GM23248 (cell line): ENCODE data around the gene SMARCD3. TPM values are rescaled to one million over a fixed set of nuclear protein-coding genes. Genes with fewer than 3 reads are reported as not detected.

Source experiments
- DNase-seq: peaks from one replicate; pipeline ENCODE4 v3.0.0-alpha.2; 2015
- H2AFZ ChIP-seq: fragments of 200-600 bp; sonication (generic); 2 replicates; pipeline ENCODE4 v1.6.1; 2016; ENCODE audit warnings: antibody characterized with exemption
- H3F3A ChIP-seq: fragments of 200-600 bp; sonication (generic); 2 replicates; pipeline ENCODE4 v1.6.1; 2016; ENCODE audit warnings: mild to moderate bottlenecking, antibody characterized with exemption, mixed run types; ENCODE audit not compliant: insufficient read depth
- H3K27ac ChIP-seq: fragments of 200-600 bp; sonication (generic); 2 replicates; pipeline ENCODE4 v1.5.1; 2016; ENCODE audit warnings: mild to moderate bottlenecking
- H3K27me3 ChIP-seq: fragments of 200-600 bp; sonication (generic); replicated peaks from 2 replicates; pipeline ENCODE4 v1.6.1; 2016; ENCODE audit warnings: mild to moderate bottlenecking; ENCODE audit not compliant: insufficient read depth
- H3K36me3 ChIP-seq: fragments of 200-600 bp; sonication (generic); 2 replicates; pipeline ENCODE4 v1.6.1; 2016; ENCODE audit warnings: low read depth, mild to moderate bottlenecking
- H3K4me1 ChIP-seq: fragments of 200-600 bp; sonication (generic); 2 replicates; pipeline ENCODE4 v1.6.1; 2016; ENCODE audit warnings: mild to moderate bottlenecking; ENCODE audit not compliant: insufficient read depth
- H3K4me2 ChIP-seq: fragments of 200-600 bp; sonication (generic); one replicate; pipeline ENCODE4 v1.6.1; 2016; ENCODE audit warnings: mild to moderate bottlenecking; ENCODE audit not compliant: unreplicated experiment
- H3K4me3 ChIP-seq: fragments of 200-600 bp; sonication (generic); 2 replicates; pipeline ENCODE4 v1.5.1; 2016; ENCODE audit warnings: mild to moderate bottlenecking
- H3K79me2 ChIP-seq: fragments of 200-600 bp; sonication (generic); 2 replicates; pipeline ENCODE4 v1.6.1; 2016; ENCODE audit warnings: mild to moderate bottlenecking; ENCODE audit not compliant: insufficient read depth
- H3K9ac ChIP-seq: fragments of 200-600 bp; sonication (generic); 2 replicates; pipeline ENCODE4 v1.6.1; 2016; ENCODE audit warnings: mild to moderate bottlenecking
- H3K9me2 ChIP-seq: fragments of 200-600 bp; sonication (generic); 2 replicates; pipeline ENCODE4 v1.6.1; 2016; ENCODE audit warnings: mixed run types, mild to moderate bottlenecking, moderate library complexity; ENCODE audit not compliant: insufficient read depth
- H3K9me3 ChIP-seq: fragments of 200-600 bp; sonication (generic); one replicate; pipeline ENCODE4 v1.6.1; 2017; ENCODE audit warnings: low read depth
- H4K20me1 ChIP-seq: fragments of 200-600 bp; sonication (generic); 2 replicates; pipeline ENCODE4 v1.6.0; 2016; ENCODE audit not compliant: insufficient read depth
- EZH2 ChIP-seq: fragments of 200-600 bp; sonication (generic); IDR thresholded peaks from 2 replicates; pipeline ENCODE4 v1.6.1; 2018; ENCODE audit warnings: antibody characterized with exemption, mild to moderate bottlenecking; ENCODE audit not compliant: insufficient read depth, poor library complexity, severe bottlenecking
- EZH2phosphoT487 ChIP-seq: fragments of 200-600 bp; sonication (generic); IDR thresholded peaks from 2 replicates; pipeline ENCODE4 v1.6.1; 2018; ENCODE audit warnings: antibody characterized with exemption, moderate library complexity, mild to moderate bottlenecking, low read depth; ENCODE audit not compliant: insufficient read depth
- WGBS, 2 experiments: methylation state at CpG; one replicate each; pipeline ENCODE4 v1.1.6; 2015 to 2017; ENCODE audit warnings: low lambda C conversion rate in 2 of 2, low coverage in 1 of 2; ENCODE audit errors: missing lambda C conversion rate in 2 of 2; 5-methylcytosine and 5-hydroxymethylcytosine counted together
- in situ Hi-C: fragments of 300-500 bp; cut with MboI; formaldehyde crosslinking; loops from 2 replicates; pipeline ENCODE4 v1.15.0; 2020
- polyA plus RNA-seq: library from polyadenylated mRNA; unstranded; fragments of >200 nt; fragmentation: Nextera tagmentation; extraction: Ambion mirVana; gene quantifications from 2 replicates; pipeline ENCODE4 v1.2.1, GENCODE V29; 2016
- total RNA-seq: library from RNA; depleted of rRNA; stranded (reverse); fragments of >200 nt; shearing (Covaris generic); gene quantifications from 2 replicates; pipeline ENCODE4 v1.2.3, GENCODE V29; 2014

SMARCD3 gene
- total and polyA plus RNA-seq, 2 experiments from 2014 or later: 22.4 to 32.2 TPM

DNA sequence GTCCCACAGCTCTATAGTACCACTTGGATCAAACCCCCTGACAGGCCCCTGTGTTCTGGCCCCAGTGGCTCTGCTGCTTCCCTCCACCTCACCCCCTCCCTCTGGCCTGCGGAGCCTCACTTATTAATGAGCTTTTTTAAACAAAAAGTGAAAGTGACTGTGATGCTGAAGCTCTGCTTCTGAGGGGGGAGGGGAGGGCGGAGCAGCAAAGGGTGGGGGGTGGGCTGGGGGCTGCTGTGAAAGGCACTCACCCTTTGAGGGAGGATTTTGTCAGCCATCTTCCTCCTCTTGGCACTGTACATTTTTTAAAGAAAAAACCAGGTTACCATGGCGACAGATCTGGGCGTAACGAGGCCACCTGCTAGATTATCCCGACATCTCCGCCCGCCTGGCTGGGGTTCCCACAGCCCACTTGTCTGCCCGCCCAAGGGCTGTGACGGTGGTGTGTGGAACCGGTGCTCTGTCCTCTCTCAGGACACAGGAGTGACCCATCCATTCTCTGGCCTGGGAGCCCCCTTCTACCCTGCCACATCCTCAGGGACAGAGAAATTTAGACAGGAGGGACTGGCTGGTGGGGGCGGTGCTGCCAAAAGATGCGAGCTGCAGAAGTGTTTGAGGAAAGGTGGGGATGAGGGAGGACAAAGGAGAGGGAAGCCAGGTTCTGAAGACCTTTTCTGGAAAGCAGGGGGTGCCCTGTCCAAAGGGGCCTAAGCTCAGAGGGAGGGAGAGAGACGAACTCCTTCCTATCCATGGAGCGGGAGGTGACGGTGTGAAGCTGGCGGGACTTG, 4.9 kb downstream of the SMARCD3 start:
- H3F3A ChIP-seq: peaks cover 15% of the 10 kb centered on the region; the same call in 1 of the 2 replicates
- no peak for DNase-seq
- in situ Hi-C loops: no loop called here
- no peak overlapping the region for H3K9ac ChIP-seq
- WGBS, 2 experiments: 32 to 36% methylated on average over 17 of the region's 17 CpGs
- no peaks in the 10 kb centered on the region for H3K9me3 ChIP-seq
- H3K36me3 ChIP-seq: peaks cover 12% of the 10 kb centered on the region; the same call in 1 of the 2 replicates
- no peaks in the 10 kb centered on the region for H4K20me1 ChIP-seq
- H3K27ac ChIP-seq: no peak overlapping the region
- peaks cover 19% of the 10 kb centered on the region for H3K79me2 ChIP-seq
- no peak overlapping the region for H3K4me2 ChIP-seq
- H3K9me2 ChIP-seq: no peaks in the 10 kb centered on the region
- H3K27me3 ChIP-seq: no peaks in the 10 kb centered on the region
- H3K4me3 ChIP-seq: no peak overlapping the region
- H3K4me1 ChIP-seq: 0 out of 2 replicates have a peak, but pooled peaks cover 4% of the 10 kb centered on the region
- no peak overlapping the region for H2AFZ ChIP-seq
- no peak for TF ChIP-seq EZH2phosphoT487
- TF ChIP-seq EZH2: no peak

GRCh38 chr7:151243045-151243349, 5.5 kb downstream of the SMARCD3 start:
- no peak for DNase-seq
- H3K36me3 ChIP-seq: peaks cover 16% of the 10 kb centered on the region; the same call in 1 of the 2 replicates
- no peak overlapping the region for H2AFZ ChIP-seq
- no peak for TF ChIP-seq EZH2phosphoT487
- TF ChIP-seq EZH2: no peak
- H3F3A ChIP-seq: peaks cover 15% of the 10 kb centered on the region; the same call in 1 of the 2 replicates
- H3K9ac ChIP-seq: no peak overlapping the region
- H4K20me1 ChIP-seq: no peaks in the 10 kb centered on the region
- 0 out of 2 replicates have a peak, but pooled peaks cover 4% of the 10 kb centered on the region for H3K4me1 ChIP-seq
- H3K9me2 ChIP-seq: no peaks in the 10 kb centered on the region
- H3K9me3 ChIP-seq: no peaks in the 10 kb centered on the region
- WGBS, 2 experiments: 53 to 54% methylated on average over 2 of the region's 2 CpGs
- H3K27ac ChIP-seq: no peak overlapping the region
- peaks cover 25% of the 10 kb centered on the region for H3K79me2 ChIP-seq
- in situ Hi-C loops: no loop called here
- no peak overlapping the region for H3K4me3 ChIP-seq
- no peak overlapping the region for H3K4me2 ChIP-seq
- H3K27me3 ChIP-seq: no peaks in the 10 kb centered on the region

- Histone ChIP-seq H3K79me2 (peaks cover 31% of the 10 kb centered on the region), H3K4me3 (no peak overlapping the region), H3K27me3 (no peaks in the 10 kb centered on the region), H3K9ac (no peak overlapping the region), H3K27ac (no peak overlapping the region), H3F3A (peaks cover 15% of the 10 kb centered on the region; the same call in 1 of the 2 replicates), H3K4me1 (0 out of 2 replicates have a peak, but pooled peaks cover 4% of the 10 kb centered on the region), H3K9me3 (no peaks in the 10 kb centered on the region), H2AFZ (no peak overlapping the region), H4K20me1 (no peaks in the 10 kb centered on the region), H3K36me3 (peaks cover 16% of the 10 kb centered on the region; the same call in 1 of the 2 replicates), H3K4me2 (no peak overlapping the region), H3K9me2 (no peaks in the 10 kb centered on the region)
- no peak for DNase-seq
- TF ChIP-seq EZH2phosphoT487: no peak
- TF ChIP-seq EZH2: no peak
- in situ Hi-C loops: no loop called here
- 43% methylated on average over 20 of the region's 20 CpGs for WGBS, 2 experiments
Observed at GRCh38 chr7:151242159-151243044, 6.1 kb downstream of the SMARCD3 start.

DNA sequence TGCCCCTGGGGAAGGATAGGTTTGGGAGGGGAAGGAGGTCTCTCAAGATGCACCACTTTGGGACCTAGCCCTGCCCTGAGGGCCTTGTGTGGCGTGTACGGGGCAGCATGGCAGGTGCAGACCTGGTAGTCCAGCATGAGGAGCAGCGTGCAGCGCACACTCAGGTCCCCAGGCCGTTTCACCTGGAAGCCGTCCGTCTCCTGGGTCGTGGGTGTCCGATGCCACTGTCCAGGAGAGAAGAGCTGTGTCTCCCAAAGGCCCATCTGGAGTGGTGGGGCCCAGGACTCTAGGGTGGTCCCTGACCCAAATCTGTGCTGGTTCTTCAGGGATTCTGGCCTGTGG, 6.8 kb downstream of the SMARCD3 start:
- Histone ChIP-seq H3K9ac (no peak overlapping the region), H3K4me1 (0 out of 2 replicates have a peak, but pooled peaks cover 4% of the 10 kb centered on the region), H3K79me2 (peaks cover 37% of the 10 kb centered on the region), H3K27ac (no peak overlapping the region), H3K9me3 (no peaks in the 10 kb centered on the region), H3F3A (peaks cover 15% of the 10 kb centered on the region; the same call in 1 of the 2 replicates), H3K4me3 (no peak overlapping the region), H2AFZ (no peak overlapping the region), H3K9me2 (no peaks in the 10 kb centered on the region), H3K4me2 (no peak overlapping the region), H3K36me3 (peaks cover 19% of the 10 kb centered on the region; the same call in 1 of the 2 replicates), H4K20me1 (no peaks in the 10 kb centered on the region; the same call in 1 of the 2 replicates), H3K27me3 (no peaks in the 10 kb centered on the region)
- WGBS, 2 experiments: 95 to 97% methylated on average over 9 of the region's 9 CpGs
- DNase-seq: no peak
- in situ Hi-C loops: no loop called here
- no peak for TF ChIP-seq EZH2phosphoT487
- TF ChIP-seq EZH2: no peak
